GM18517 (cell line): ENCODE data around the gene PRKRIP1.
"Not testable (repeated sequence)": the region's sequence is repeated elsewhere in the genome, so short reads cannot be mapped to it uniquely, and the experiment has no call there.

ENCODE experiments used
- ATAC-seq: cut with Tn5 transposase; IDR thresholded peaks from one replicate; pipeline ENCODE4 v1.9.1; 2021; ENCODE audit warnings: mild to moderate bottlenecking, moderate library complexity; ENCODE audit not compliant: unreplicated experiment

The PRKRIP1 gene

GRCh38 chr7:102455596-102455995 is 59.4 kb downstream of the PRKRIP1 start:
- ATAC-seq, result no peak

DNA sequence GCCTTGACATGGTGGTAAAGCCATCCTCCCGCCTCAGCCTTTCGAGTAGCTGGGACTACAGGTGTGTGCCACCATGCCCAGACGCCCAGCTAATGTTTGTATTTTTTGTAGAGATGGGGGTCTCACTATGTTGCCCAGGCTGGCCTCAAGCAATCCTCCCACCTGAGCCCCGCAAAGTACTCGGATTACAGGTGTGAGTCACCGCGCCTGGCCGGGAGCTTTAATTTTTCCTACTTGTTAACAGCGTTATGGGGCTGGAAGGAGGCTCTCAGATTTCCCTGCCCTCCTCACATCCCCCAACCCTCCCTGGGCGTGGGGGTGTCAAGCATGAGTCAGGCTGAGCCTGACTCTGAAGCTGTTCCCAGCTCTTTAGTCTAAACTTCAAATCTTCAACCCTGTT is 60.2 kb downstream of the PRKRIP1 start:
- ATAC-seq, result no peak

DNA sequence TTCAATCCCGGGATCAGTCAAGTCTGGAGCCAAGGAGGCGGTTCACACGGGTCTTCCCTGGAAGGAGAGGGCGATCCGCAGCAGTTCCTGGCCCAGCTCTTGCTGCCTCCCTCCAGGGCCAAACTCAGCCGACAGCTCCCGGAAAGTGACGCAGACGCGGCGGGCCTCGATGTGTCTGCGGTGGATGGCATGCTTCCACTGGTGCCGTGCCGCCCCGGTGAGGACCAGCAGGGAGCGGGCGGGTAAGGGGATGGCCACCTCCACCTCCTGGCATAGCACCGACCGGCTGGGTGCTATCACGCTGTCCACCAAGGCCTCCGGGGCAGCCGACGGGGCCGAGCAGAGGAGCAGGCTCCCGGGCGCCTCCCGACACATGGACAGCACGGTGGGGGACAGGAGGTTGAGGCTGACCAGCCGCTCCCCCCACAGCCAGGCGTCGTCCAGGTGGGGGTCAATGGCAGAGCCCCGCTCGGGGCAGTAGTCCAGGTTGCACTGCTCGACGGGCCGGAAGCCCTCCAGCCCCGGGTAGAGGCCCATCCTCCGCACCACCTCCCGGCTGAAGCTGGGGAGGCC is 61.3 kb downstream of the PRKRIP1 start:
- ATAC-seq, result no peak

DNA sequence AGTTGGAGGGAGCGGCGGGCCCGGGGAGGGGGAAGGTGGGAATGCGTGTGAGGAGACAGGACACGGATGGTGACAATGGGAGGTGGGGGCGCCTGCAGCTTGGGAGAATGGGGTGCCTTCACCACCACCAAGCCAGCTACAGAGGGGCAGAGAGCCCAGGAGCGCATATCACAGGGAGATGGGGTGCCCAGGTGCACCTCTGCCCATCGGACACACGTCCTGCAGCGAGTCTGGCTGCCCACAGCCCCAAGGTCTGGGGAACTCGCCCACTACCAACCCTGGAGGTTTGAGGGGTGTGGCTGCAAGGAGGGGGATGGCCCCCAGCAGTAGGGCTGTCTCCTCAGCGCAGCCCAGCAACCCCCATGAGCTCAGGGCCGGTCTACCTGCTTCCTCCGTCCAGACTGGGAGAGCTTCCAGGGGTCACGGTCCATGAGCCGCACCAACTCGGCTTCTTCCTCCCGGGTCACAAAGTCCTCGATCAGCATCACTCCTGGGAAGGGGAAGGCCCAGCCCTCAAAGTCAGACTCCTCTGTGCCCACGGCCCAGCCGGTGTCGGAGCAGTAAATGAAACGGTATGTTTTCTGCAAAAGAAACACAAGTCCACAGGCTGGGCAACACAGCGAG is 63.2 kb downstream of the PRKRIP1 start:
- no peak for ATAC-seq

DNA sequence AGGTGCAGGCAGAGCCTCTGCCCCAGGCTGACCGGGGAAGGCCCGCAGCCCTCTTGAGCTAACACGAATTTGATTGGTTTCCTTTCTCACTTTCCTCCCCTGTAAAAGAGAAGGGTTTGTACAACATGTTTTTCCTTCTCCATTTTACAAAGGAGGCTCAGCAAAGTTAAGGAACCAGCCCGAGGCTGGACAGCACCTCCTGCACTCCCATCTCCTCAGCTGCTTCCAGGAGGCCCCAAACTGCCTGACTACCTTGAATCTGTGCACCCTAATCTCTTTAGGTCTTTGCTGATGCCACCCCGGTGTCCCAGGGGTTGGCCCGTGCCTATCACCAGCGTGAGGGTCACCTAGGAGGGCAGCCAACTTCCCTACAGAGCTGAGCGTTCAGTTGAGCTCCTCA is 64.3 kb downstream of the PRKRIP1 start:
- ATAC-seq, result no peak

- no peak for ATAC-seq
These were observed 67.8 kb downstream of the PRKRIP1 start for GRCh38 chr7:102463841-102464576.

DNA sequence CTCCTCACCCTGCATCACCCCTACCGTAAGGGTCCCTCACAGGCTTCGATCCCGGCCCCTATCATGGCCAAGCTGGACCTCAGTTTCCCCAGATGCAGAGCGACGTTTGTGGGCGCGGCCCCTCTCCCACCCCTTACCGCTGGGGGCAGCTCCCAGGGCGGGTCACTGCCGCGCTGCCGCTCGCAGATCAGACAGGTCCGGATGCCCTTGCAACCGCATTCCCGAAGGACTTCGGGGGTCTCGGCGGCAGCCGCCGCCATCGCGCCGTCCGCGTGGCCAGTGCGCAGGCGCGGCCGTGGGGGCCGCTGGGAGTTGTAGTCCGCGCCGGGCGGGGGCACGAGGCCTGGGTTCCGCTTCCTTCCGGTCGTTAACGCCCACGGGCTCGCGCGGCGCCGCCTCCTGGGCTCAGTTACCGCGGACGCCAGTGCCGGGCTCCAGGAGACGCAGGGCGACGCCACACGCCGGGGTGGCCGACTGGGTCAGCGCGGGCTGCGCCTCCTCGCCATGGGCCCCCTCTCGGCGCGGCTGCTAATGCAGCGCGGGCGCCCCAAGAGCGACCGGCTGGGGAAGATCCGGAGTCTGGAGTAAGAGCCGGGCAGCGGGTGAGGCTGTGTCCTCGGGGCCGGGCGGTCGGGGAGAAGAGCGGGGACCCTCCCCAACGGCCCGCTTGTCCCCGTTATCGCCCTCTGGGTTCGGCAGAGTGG is 68.6 kb downstream of the PRKRIP1 start, which contains the start of the genes ALKBH4 and LRWD1:
ALKBH4 (minus strand) TSS at position 287 of the 704 bp plus-strand sequence; CDS start at position 260, 27 bp downstream.
LRWD1 (plus strand) TSS at position 408 of the 704 bp plus-strand sequence; CDS start at position 505, 97 bp downstream.
- peak; percentile 85 for ATAC-seq

DNA sequence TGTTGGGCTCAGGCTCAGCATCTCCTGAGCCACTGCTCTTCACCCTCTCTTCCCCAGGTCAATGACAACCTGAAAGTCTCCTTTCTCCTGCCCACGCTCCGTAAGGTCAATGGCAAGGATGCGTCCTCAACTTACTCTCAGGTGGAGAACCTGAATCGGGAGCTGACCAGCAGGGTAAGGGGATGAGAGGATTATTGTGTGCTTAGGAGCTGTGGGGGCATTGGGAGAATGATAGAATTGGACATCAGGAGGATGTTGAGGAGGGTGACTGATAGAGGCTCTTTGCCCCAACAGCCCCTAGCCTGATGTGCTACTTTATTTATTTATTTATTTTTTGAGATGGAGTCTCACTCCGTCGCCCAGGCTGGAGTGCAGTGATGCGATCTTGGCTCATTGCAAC is 69.9 kb downstream of the PRKRIP1 start:
- ATAC-seq, result no peak

GRCh38 chr7:102467581-102468477 is 71.7 kb downstream of the PRKRIP1 start:
- ATAC-seq, result no peak

GRCh38 chr7:102468478-102469350 is 72.6 kb downstream of the PRKRIP1 start:
- no peak for ATAC-seq

DNA sequence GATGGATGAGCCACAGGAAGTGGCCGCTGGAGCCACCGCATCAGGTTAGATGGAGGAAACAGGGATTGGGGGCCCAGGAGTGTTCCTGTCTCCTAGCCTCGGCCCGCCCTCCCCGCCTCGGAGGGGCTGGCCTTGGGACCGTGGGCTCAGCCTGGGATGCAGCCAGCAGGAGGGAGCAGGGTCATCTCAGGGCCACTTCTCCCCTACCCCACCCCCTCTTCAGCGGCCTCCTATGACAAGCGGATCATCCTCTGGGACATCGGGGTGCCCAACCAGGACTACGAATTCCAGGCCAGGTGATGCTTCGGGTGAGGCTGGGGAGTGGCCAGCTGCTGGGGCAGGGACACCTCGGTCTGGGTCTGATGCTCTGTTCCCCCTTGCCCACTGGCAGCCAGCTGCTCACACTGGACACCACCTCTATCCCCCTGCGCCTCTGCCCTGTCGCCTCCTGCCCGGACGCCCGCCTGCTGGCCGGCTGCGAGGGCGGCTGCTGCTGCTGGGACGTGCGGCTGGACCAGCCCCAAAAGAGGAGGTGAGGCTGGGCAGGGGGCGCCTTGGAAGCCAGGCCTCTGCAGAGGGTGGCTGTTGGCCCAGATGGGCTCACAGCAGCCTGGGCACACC is 73.3 kb downstream of the PRKRIP1 start:
- no peak for ATAC-seq

- ATAC-seq, result no peak
These were observed 74.0 kb downstream of the PRKRIP1 start for GRCh38 chr7:102469972-102470825.

GRCh38 chr7:102471791-102472125 is 75.6 kb downstream of the PRKRIP1 start:
- no peak for ATAC-seq

GRCh38 chr7:102472126-102473041 is 76.2 kb downstream of the PRKRIP1 start:
- ATAC-seq, result no peak

- no peak for ATAC-seq
These were observed 77.3 kb downstream of the PRKRIP1 start for GRCh38 chr7:102473271-102473991.

GRCh38 chr7:102474116-102474515 is 78.0 kb downstream of the PRKRIP1 start:
- not testable (repeated sequence) for ATAC-seq
